RKO (cell line): ENCODE measurements around the gene GGACT.
"Not testable (repeated sequence)": the region's sequence is repeated elsewhere in the genome, so short reads cannot be mapped to it uniquely, and the experiment has no call there.

Source experiments
- DNase-seq: peaks from one replicate; pipeline ENCODE4 v3.0.0-alpha.2; 2016; ENCODE audit warnings: low spot score

GGACT gene

GRCh38 chr13:100600915-100601314 is 12.3 kb upstream of the GGACT start:
- DNase-seq: no peak

DNA sequence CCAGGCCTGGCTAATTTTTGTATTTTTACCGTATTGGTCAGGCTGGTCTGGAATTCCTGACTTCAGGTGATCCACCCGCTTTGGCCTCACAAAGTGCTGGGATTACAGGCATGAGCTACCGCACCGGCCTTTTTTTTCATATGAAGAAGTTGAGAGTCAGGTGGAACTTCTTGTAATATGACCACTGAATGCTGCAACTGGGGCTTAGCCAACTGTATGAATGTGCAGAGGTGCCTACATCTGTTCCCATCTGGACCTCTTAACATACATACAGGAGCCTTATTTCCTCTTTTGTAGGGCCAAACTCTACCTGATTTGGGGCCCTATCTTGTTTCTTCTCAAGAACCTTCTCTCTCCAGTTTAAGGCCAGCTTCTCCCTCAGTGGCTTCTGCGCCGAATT is 11.9 kb upstream of the GGACT start:
- DNase-seq: no peak

GRCh38 chr13:100597253-100597652 is 8.7 kb upstream of the GGACT start:
- peak; percentile 14 for DNase-seq

- DNase-seq: no peak
These were observed 7.9 kb upstream of the GGACT start for GRCh38 chr13:100596516-100596915.

DNA sequence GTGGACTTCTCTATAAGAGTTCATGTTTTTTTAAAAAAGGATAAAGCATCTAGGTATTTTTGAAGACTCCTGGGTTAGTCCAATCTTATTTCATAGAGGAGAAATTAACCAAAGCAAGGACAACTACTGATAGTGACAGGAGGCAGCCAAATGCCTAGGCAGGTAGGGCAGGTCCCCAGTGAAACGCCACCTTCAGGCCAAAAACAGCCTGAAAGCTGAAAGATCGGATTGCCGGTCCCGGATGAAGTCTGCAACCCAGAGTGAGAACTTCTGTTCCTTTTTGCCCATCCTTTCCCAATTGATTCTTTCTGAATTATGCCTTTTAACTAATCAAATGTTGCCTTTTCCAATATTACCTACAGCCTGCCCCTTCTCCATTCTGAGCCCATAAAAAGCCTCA is 6.1 kb upstream of the GGACT start:
- no peak for DNase-seq

DNA sequence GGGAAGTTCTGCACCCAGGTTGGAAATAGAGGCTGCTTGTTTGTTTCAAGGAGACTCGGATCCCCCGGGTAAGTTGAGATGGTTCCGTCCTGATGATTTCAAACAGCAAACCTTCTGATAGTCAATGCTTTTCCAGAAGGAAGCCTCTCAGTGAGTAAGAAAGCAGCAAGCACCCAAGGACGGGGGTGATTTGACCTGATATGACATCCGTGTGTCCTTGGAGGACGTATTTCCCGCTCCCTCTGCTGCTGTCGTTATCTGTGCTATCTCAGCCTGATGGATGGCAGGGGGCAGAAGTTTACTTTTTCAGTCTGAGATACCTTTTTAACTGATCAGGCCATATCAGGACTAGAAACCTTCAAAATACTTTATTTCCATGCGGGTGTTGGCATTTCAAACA is 5.7 kb upstream of the GGACT start:
- no peak for DNase-seq

- DNase-seq: no peak
These were observed 663 bp upstream of the GGACT start for GRCh38 chr13:100589178-100589725.

DNA sequence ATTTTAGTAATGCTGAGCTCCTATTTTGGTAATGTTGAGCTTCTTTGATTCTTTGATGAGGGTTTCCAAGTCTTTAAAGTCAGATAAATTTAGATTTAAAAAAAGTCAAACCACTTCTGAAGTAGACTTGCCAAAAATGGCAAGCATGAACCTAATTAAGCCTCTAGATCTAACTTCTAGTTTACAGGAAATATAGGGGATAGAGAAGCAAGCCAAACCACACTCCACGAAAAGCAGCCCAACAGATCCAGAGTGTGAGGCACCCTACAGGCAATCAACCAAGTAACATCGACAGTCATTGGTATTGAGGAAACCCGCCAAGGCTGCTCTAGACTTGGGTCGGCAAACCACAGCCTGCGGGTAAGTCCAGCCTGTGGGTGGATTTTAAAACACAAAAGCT is 3.7 kb downstream of the GGACT start:
- DNase-seq: no peak

- no peak for DNase-seq
These were observed 7.1 kb downstream of the GGACT start for GRCh38 chr13:100581504-100581903.

GRCh38 chr13:100581030-100581429 is 7.6 kb downstream of the GGACT start:
- DNase-seq: no peak

GRCh38 chr13:100580045-100580444 is 8.5 kb downstream of the GGACT start:
- no peak for DNase-seq

- not testable (repeated sequence) for DNase-seq
These were observed 11.3 kb downstream of the GGACT start for GRCh38 chr13:100577239-100577638.

- peak; percentile 77 for DNase-seq
These were observed 15.5 kb downstream of the GGACT start for GRCh38 chr13:100573121-100573520.

DNA sequence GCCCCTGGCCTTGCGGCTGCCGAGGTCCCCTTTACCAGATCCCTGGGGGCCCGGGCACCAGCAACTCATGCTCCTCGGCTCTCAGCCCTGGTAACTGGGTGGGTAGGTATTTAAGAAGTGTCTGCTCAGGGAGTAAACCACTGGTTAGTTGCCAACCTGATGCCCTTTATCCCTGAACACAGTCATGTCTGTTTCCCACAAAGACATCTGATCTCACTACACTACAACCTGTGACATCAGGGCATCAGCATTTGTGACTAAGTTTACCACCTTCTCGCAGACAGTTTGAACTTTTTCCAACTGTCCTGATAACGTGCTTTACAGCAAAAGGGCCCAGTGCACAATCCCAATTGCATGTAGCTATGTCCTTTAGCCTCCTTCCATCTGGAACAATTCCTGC is 22.0 kb downstream of the GGACT start:
- DNase-seq: peak; percentile 21

- no peak for DNase-seq
These were observed 23.3 kb downstream of the GGACT start for GRCh38 chr13:100565286-100565685.

DNA sequence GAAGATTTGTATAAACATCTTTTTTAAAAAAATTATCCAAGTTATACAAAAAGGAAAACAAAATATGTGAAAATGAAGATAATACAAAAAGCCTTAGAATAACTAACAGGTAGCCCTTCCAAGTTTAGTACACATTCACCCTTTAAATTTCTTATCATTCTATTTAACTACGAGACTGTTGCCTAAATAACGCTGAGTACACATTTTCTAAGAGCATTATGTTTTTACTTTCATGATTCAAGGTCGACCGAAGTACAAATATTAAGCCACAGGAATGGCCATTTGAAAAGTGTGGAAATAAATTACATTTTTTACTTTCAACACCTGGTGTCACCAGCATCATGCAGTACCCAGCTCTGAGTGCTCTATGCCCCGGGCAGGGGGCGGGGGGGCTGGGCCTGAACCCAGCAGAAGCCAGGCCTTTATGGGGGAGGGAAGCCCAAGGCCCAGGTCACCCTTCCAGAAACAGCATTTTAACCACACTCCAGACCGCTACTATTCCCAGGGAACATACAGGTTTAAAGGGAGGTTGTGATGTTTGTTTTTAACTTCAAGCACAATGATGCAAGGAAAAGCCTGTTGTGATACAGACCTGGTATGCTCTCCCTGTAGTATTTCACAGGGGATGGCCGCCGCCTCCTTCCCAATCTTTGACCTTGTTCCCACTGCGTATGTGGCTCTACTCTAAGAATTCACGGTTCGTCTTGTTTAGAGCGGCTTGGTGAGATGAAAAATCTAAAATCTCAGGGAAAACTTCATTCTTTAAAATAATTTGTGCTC is 24.0 kb downstream of the GGACT start:
- no peak for DNase-seq

GRCh38 chr13:100563779-100564178 is 24.8 kb downstream of the GGACT start:
- no peak for DNase-seq

DNA sequence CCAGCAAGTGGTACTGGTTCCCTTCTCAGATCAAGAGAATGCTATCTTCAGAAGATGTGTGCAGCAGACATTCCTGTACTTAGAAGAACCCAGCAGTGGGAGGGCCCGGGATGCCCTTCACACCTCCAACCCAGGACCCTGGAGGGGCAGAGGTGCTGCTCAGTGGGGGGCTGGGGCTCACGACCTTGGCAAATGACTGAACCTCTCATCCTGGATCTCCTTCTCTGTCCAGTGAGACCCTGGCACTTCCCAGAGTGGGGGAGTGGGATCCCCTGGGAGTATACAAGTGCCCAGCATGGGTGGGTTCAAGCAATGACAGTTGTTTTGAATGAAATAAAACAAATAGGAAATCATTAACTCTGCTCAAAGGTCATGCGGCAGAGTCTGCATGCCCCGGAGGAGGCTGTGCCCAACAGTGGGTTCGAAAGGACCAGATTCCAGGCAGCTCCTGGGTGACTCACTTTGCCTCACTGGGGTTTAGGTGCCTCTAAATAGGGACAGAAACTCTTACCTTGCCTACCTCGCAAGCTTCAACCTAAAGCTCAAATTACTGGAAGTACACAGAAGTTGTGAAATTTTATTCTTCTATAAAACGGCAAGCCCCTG is 26.9 kb downstream of the GGACT start:
- DNase-seq: no peak

DNA sequence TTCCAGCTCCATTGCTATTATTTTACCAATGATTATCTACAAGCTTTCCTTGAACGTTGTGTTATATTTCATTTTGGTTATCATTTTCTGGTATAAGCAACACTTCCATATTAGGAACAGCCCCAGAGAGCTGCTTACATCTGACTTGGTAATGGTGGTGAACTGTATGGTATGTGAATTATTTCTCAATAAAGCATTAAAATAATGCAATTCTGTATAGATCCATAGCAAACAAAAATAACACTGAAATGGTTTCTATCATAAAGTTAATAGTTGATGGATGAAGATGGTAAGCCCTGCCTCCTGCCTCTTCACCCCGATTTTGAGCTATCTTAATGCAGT is 27.5 kb downstream of the GGACT start:
- DNase-seq: no peak

GRCh38 chr13:100560498-100561157 is 28.0 kb downstream of the GGACT start:
- DNase-seq: no peak

DNA sequence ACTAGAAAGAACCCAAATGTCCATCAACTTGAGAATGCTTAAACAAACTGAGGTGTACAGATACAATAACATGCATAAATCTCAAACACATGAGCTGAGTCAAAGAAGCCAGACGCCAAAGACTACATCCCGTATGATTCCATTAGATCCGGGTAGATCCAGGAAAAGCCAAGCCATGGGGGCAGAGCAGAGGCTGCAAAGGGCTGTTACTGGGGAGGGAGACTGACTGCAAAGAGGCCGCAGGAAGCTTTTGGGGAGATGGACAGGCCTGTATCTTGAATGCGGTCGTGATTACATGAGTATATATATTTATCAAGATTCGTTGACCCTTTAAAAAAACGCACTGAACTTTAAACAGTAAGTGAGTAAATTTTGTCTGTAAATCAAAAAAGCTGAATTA is 28.7 kb downstream of the GGACT start:
- no peak for DNase-seq

DNA sequence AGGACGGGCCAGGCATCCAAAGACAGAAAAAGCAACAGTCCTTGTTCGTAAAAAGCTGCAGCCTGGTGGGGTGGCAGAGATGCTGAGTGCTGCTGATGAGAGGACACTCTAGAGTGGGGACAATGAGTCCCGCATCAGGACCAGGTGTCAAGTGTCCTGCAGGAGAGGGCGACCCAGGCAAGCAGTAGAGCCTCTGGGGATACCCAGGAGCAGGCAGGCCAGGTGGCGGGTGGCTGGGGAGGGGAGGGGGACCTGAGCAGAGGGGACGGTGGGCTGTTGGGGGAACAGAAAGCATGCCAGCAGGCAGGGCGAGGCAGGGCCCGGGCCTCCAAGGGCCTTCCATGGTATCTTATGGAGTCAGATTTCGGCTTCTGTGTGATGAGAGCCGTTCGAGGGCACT is 35.8 kb downstream of the GGACT start:
- no peak for DNase-seq

- DNase-seq: no peak
These were observed 39.3 kb downstream of the GGACT start for GRCh38 chr13:100549316-100549715.
